Activated CD8-positive, alpha-beta memory T cell treated with anti-CD3 and anti-CD28 coated beads, Interleukin-2, amount 50 U/mL, for 4 hours (primary cell): ENCODE data around the gene PAX5.
"Not testable (repeated sequence)": the region's sequence is repeated elsewhere in the genome, so short reads cannot be mapped to it uniquely, and the experiment has no call there.

Experiments
- DNase-seq: peaks from one replicate; pipeline ENCODE4 v3.0.0-alpha.2; 2020

PAX5 gene

DNA sequence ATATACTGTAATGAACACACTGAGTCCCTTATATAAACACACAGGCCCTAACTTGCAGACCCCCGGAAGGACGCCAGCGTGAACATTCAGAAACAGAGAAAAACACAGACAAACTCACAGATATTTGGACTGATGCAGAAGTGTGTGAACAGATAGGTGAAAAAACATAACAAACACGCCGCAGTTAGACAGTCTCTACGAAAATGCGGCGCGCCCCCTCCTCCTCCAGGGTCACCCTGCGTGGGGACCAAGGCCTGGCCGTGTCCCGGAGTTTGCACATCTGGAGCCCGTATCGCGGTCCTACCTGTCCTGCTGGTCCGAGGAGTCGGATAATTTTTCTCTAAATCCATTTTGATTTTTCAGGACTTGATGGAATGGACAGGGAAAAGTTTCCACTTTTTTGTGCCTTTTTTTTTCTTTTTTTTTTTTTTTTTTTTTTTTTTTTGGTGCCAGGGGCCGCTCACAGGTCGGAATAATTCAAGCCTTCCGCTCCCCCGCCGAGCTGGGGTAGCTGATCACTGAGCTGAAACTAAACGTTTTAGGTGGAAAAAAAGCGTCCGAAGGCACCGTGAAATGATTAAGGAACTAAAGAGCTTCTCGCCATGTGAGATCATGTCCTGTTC lies at the start of gene PAX5:
Gene PAX5, minus strand, starts transcription at position 587 of the 623 bp plus-strand sequence. Its CDS starts 237 bp downstream, at position 350.
- DNase-seq, result no peak

GRCh38 chr9:37083654-37084053 lies 49.6 kb upstream of the PAX5 start:
- no peak for DNase-seq

DNA sequence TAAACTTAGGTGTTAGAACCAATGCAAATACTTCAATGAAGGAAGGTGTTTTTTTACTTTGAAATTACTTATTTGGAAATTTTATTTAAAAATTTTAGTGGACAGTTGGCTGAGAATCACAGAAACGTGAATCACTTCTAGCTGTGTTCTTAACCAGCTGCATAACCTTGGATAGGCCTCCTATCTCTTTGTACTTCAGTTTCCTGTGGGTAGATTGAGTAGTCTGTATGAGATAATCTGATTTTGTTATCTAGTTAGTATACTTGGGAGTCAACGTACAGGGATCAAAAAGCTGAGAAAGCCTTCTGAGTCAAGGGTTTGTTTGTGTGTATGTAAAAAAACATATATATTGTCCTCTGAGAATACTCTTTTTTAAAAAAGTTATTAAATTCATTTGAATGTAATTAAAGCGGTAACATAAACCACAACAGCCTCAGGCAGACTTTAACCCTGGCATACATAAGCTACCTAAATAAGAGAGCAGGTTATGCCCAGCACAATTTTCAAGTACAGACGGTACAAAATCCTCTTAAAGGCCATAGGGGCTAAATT lies 48.2 kb upstream of the PAX5 start:
- no peak for DNase-seq

DNA sequence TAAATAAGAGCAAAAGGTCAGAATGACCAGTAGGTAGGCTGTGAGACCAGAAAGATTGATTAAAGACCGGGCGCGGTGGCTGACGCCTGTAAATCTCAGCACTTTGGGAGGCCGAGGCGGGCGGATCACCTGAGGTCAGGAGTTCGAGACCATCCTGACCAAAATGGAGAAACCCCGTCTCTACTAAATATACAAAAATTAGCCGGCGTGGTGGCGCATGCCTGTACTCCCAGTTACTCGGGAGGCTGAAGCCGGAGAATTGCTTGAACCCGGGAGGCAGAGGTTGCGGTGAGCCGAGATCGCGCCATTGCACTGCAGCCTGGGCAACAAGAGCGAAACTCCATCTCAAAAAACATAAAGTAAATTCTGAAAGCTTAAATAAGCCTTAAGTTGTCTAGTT lies 47.4 kb upstream of the PAX5 start:
- DNase-seq, result not testable (repeated sequence)

DNA sequence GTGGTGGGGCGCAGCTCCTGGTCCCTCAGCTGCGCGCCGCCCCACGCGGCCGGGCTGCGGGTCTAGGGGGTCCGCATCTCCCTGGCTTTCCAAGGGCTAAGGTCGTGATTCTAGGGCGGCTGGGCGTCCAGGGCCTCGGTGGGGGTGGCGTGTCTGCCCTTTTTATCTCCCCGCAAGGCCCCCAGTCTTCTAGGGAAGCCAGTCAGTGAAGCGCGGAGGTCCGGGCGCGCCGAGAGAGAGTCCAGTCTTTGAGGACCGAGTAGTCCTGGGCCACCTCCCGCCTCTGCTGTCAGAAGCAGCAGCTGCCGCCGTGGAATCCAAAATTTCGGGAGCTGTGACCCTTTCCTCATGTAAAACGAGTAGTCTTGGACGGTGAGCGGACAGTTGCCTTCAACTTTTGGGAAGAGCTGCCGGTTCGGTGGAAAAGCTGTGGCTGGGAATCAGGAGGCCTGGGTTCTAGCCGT lies 46.1 kb upstream of the PAX5 start:
- DNase-seq, result not testable (repeated sequence)

DNA sequence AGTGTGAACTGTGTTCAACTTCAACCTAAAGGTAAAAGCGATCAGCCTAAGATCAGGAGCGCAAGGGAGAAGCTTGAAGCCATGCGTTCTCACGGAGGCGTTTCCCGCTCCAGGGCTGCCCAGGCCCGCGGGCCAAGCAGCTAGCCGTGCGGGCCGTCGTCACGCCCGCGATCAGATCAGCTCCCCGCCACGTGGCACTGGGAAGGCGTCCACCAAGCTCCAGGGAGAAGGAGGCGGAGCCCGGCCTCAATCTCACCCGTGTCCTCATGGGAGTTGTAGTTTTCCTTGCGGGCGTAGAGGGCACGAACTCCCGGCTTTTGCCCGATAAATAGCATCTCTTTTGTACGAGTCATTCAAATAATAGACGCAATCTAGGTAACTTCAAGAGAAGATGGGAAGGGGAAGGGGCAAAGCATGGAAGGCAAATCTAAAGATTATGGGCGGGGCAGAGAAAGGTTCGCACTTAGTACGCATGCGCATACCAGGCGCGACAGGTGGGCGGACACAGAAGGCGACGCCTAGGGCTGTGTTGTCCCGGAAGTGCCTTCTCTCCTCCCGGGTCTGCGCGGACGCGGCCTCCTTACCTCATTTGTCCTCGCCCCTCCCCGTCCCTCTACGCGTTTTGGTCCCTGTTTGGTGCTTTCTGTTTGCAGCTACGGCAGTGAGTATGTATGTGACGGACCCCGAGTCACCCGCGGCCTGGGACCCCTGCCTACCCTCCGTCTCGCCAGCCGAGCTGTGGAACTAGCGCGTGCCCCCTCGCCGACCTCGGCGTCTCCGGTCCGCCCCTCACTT lies 45.5 kb upstream of the PAX5 start:
- DNase-seq, result peak; percentile 90

- DNase-seq, result not testable (repeated sequence)
Measured at GRCh38 chr9:37074790-37075189, 40.7 kb upstream of the PAX5 start.

DNA sequence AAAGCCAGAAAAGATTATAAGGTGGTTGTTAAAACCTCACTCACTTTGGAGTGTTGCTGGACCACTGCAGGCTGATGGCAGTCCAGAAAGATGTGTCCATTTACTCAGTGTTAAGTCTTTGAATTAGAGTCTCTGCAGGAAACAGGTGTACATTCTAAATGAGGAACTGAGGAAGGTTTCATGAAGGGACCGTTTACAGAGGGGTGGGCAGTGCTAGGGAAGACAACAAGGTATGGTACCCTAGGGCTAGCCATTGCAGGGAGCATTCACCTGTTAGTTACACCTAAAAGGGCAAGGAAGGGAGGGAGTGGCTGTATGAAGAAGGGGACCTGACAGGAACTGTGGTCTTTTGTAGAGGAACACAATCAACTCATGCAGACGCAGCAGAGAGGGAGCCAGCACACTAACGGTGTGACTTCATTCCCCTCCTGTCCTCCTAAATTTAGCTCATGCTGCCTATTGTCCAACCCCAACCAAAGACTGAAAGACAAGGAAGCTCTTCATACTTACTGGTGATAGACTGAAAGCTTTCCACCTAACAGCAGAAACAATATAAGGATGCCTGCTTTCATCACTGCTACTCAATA lies 32.2 kb upstream of the PAX5 start:
- no peak for DNase-seq

DNA sequence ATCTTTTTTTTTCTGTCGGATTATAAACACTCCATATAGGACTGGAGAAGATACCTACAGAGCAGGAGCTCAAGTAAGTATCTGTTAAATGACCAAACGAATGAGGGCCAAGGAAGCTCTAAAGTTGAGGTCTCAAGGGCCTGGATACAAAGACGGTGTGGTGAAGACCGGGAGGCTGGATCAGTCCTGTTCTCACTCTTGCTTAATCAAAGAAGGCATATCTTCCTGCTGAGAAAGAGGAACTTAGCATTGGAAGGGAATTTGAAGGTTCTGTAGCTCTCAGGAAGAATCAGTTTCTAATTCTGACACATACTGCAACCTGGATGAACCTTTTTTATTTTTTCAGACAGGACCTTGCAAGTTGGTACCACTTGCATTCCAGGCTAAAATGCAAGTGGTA lies 28.3 kb upstream of the PAX5 start:
- no peak for DNase-seq

DNA sequence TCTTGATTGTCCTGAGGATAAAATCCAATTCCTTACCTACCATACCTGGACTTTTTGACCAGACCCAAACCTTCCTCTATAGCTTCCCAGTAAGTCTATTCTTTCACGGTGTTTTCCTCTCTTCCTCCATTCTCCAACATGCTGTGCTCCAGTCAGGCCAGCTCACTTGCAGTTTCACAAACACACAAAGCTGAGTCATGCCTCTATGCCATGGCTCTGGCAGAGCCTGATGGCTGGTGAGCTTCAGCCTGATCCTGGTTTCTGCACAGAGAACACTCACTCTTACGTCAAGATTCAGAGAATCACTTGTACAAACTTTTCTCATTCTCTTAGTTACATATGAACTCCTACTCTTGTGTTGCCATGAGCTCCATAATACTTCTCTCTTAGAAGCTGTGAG lies 27.7 kb upstream of the PAX5 start:
- no peak for DNase-seq

DNA sequence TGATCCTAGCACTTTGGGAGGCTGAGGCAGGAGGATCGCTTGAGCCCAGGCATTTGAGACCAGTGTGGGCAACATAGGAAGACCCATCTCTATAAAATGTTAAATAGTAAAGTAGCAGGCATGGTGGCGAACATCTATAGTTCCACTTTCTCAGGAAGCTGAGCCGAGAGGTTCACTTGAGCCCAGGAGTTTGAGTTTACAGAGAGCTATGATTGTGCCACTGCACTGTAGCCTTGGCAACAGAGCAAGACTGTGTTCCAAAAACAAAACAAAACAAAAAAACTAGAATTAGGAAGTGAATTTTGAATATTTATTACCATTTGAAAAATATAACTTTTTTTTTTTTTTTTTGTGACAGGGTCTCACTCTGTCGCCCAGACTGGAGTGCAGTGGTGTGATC lies 26.8 kb upstream of the PAX5 start:
- no peak for DNase-seq

DNA sequence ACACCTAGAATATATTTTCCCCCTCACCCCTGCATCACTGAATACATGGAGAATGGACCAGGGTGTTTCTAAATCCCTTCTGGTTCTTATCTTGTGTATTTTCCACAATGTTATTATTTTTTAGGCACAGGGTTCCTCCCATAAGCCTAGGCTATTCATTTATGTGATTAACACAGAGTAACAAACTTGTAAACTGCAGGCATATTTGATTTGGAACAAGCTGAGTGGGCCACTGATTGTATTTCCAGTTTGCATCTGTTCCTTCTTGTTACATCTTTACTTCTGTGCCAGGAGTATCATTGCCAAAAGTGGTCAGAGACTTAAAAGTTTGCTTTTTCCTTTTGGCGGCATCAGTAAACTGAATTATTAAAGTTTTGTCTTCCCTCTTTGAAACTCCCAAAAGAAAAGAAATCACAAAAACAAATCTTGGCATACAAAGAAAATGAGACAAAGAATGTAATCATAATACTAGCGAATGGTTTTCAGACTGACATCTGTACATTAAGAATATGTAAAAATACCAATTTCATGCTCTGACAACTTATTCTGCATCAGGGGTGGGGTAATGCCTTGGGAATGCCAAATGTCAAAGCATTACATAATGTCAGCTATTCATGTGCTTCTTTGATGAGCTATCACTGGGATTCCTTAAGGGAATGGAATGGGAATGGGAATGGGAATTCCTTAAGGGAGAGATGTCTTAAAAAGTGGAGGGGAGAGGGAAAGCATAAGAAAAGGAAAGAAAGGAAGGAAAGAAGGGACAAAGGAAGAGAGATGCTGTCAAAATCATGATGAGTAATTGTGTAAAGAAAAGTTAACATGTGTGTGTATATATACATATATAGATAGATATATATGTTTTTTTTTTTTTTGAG lies 22.2 kb upstream of the PAX5 start:
- no peak for DNase-seq

DNA sequence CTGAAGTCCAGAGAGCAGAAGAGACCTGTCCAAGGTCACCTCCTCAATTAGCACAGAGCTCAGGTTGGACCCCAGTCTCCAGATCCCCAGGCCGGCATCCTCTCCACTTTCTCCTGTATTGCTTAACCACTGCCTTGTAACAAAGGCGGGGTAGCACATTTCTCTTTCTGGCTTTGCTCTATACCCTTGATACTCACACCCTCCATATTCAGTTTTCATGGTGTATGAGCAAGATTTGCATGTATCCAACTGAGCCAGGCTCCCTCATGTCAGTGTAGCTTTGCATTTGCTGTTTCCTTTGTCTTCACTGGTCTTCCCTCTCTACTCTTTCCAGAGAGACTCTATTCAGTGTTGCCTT lies 20.3 kb upstream of the PAX5 start:
- not testable (repeated sequence) for DNase-seq

DNA sequence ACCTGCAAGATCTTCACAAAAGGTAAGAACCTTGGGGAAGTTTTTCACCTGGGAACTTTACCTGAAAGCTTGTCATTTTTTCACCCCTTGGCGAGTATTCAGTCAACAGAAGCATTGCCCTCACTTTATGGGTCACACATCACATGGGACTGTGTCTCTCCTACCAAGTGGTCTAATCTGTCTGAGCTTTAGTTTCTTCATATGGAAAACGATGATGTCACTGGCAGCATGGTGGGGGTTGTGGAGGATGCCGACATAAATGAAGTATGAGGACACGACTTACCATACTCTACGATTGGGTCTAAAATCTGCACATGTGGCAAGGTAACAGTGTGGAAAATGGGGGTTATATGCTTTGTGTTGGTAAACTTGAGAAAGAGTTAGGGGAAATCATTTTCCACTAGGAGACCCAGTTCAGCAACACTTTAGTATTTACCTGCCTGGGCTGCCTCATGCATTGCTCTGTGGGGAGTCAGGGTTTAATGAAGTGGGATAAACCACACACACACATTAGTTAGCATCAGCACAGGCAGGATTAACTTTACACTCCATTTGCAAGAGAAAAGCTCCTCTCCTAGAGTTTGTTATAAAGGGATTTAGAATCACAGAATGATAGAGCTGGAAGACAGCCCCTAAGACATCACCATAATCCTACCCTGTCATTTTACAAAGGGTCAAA lies 19.8 kb upstream of the PAX5 start:
- no peak for DNase-seq

DNA sequence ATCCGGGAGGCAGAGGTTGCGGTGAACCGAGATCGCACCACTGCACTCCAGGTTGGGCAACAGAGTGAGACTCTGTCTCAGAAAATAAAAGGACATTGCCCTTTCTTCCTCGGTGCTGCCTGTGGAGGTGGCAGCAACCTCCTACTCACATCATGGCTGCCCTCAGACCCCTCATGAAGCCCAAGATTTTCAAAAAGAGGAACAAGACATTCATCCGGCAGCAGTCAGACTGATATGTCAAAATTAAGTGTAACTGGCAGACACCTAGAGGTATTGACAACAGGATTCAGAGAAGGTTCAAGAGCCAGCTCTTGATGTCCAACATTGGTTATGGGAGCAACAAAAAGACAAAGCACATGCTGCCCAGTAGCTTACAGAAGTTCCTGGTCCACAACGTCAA lies 12.6 kb upstream of the PAX5 start:
- no peak for DNase-seq

DNA sequence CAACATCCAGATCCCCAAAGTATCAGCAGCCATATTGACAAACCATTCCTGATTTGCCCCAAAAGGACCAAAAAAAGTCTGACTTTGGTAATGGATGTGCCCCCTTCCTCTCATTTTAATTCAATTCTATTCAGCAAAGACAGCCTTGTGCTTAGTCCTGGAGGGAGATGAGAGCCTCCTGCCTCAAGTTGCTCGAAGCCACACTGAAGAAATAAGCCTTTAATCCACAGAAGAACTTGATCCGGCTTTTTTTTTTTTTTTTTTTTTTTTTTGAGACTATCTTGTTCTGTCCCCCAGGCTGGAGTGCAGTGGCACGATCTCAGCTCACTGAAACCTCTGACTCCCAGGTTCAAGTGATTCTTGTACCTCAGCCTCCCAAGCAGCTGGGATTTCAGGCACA lies 8.4 kb upstream of the PAX5 start:
- no peak for DNase-seq

GRCh38 chr9:37040508-37041127 lies 6.5 kb upstream of the PAX5 start:
- DNase-seq, result no peak

DNA sequence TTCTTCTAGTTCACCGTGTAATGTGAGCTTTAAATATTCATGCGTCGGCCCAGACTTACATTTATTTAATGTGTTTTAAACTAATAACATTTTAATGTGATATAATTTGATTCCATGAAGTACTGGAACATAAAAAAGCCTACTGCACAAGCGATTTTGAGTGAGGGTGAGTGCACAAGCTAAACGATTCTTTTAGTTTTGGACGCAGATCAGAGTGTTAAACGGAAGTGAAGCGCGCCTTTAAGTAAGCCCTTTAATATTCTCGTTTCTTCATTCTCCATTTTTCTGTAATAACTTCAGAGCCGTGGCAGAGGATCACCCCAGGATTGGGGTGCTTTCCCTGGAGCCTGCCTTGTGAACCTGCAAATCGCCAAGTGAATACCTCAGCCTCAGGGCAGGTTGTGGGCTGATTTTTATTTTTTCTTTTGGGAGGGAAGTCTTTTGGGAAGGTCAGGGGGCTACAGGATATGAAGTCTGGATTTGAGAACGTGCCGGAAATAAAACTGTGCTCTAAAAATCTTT lies 4.9 kb upstream of the PAX5 start:
- no peak for DNase-seq

DNA sequence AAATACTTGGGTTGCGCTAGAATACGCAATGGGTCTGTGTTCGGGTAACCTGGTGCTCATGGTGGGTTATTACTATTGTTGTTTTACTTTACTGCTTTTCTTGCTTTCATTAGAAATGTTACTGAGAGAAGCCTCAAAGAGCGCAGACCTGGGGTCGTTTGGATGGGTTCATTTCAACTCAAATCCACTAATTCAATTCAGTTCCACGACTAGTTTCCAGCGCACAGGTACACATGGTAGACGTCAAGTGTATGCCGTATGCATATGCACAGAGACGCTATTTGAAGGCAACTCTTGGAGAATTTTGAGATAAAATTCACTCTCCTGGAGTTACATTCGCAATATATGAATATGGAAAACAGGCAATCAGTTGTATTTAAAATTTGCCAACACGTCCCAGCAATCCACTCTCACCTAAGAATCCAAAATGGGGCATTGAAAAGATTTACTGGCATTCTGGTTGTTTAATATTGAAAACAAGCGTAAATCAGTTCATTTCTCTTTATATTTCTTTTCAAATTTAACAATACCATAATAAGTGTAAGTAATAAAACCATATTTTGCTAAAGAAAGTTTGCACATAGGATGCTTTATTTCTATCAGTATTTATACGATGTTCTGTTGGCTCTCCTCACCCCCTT lies 4.4 kb upstream of the PAX5 start:
- DNase-seq, result no peak

DNA sequence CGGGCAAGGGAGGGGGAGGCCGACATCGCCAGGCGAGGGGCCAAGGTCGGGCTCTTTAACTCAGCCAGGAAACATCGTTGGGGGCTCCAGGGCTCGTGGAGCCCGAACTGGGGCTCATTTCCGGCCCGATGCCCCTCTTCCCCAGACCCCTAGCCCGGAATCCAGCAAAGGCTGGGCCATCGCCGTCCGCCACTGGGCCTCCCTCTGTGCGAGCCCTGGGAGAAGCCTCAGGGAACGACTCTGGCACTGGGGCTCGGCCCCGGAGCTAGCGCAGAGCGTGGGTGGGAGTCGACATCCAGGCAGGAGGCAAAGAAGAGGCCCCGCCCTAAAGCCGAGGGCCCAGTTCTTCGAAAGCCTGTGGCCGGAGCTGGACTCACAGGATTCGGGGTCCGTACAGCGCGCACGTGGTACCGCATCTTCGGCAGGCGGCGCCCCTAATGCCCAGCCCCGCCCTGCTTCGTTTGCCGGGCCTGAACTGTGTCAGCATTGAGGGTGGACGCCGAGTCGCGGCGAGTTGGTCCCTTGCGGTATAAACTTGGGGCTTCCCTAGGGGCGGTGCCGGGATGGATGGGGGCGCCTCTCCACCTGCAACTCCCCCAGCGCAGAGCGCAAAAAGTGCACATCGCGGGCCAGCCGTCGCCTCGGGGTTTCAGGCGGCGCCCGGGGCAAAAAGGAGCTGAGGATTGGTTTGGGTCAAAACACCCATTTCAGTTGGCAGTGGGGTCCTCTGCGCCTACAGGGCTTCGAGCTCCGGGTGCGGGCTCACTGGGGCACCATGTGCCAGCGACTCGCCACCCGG lies 3.6 kb upstream of the PAX5 start:
- no peak for DNase-seq
